Measurements from ENCODE around the gene SUB1.

GRCh38 chr5:32566319-32567111 is 18.8 kb upstream of the SUB1 start:
- TF ChIP-seq CTCF (conservative IDR thresholded peaks at IDR 0.05; ENCODE audit: low read depth, low read length) (no peak), EZH2 (IDR thresholded peaks at IDR 0.05; ENCODE audit: borderline replicate concordance, low read depth, low read length, poor library complexity, severe bottlenecking) (no peak)

Measured in A673 (cell line).